Pancreas (tissue), 10 donors: Measurements from ENCODE around the gene MYO6. TPM values are rescaled to one million over a fixed set of nuclear protein-coding genes. Genes with fewer than 3 reads are reported as not detected.

Experiments used
- ATAC-seq, 4 donors: fragments of 200-7000 bp; cut with Tn5 transposase; one replicate each; pipeline versions ENCODE4 v1.8.0 to v1.9.1; 2020; ENCODE audit warnings: mild to moderate bottlenecking in 4 of 4, moderate library complexity in 4 of 4
- DNase-seq, 6 donors: peaks; one replicate each; pipeline ENCODE4 v3.0.0-alpha.2; 2020
- FAIRE-seq: peaks from 2 replicates; lab custom pipeline; 2012; peaks lifted over from hg19 to GRCh38; lab: Jason Lieb, UNC
- H3K27ac ChIP-seq, 4 donors: fragments of 200-600 bp; sonication (generic); 1 replicate in 3 of 4; 2 replicates in 1 of 4; pipeline versions ENCODE4 v1.5.0 to v1.8.0; 2020
- H3K27me3 ChIP-seq, 4 donors: fragments of 200-600 bp; one replicate each; pipeline ENCODE4 v1.8.0; 2021
- H3K36me3 ChIP-seq, 3 donors: fragments of 200-600 bp; sonication (generic) in 1 of 3; one replicate each; pipeline versions ENCODE4 v1.5.0 to v1.8.0; 2020 to 2021
- H3K4me1 ChIP-seq, 3 donors: fragments of 200-600 bp; one replicate each; pipeline ENCODE4 v1.8.0; 2021
- H3K4me3 ChIP-seq, 4 donors: fragments of 200-600 bp; sonication (generic) in 2 of 4; one replicate each; pipeline versions ENCODE4 v1.5.0 to v1.8.0; 2020 to 2021
- H3K9me3 ChIP-seq, 4 donors: fragments of 200-600 bp; one replicate each; pipeline ENCODE4 v1.8.0; 2021
- WGBS, 2 donors: extraction: QIAGEN DNeasy Blood & Tissue Kit; methylation state at CpG; one replicate each; pipeline ENCODE4 v1.1.7; 2013; 5-methylcytosine and 5-hydroxymethylcytosine counted together
- intact Hi-C, 3 donors: fragments of 100-400 bp; cut with DNase I; formaldehyde crosslinking; loops; one replicate each; pipeline versions ENCODE4 v1.11.1 to v1.14.2; 2022
- polyA plus RNA-seq, 2 donors: library from polyadenylated mRNA; stranded (reverse); fragments of 200-250 nt; gene quantifications; one replicate each; pipeline ENCODE4 v1.2.3, GENCODE V29; 2013
- total RNA-seq, 6 donors: library from RNA; stranded (reverse); fragmentation: NEBNext Ultra II Directional in 4 of 6; extraction: Animal tissue kit (Norgen Biotek cat#: 25700) in 4 of 6; gene quantifications; one replicate each; pipeline versions ENCODE4 v1.2.1 to v1.2.4, GENCODE V29; 2021 to 2023
- TF ChIP-seq, protein P1 (sequence below), 4 donors: fragments of 200-600 bp; sonication (generic) in 3 of 4; IDR thresholded peaks; one replicate each; pipeline versions ENCODE4 v1.5.0 to v1.8.0; 2021; ENCODE audit warnings: antibody characterized with exemption in 4 of 4
- donor health status: healthy with polysubstance abuse.
- donor health status: DM: no; HTN: no; CAD: no; lungs with moderate emphysema.
- donor health status: DM: no; HTN: no; CAD: no.
- donor health status: control.
- donor health status: control.
- donor health status: Bipolar disorder and iron deficiency.
- donor health status: DM: yes; HTN: yes; CAD: no.
- donor health status: DM: no; HTN: no; CAD: no.
- donor health status: DM: no; HTN: no; CAD: no.
- donor health status: DM: yes; HTN: yes; CAD: no.

Gene MYO6
- total and polyA plus RNA-seq, 8 donors, result 16.4 to 47.6 (median 19.6) TPM

GRCh38 chr6:75824160-75824559 is 75.1 kb downstream of the MYO6 start:
- no peak for DNase-seq
- Histone ChIP-seq H3K36me3 (no peaks in the 10 kb centered on the region), H3K9me3 (no peaks in the 10 kb centered on the region), H3K4me3 (no peak overlapping the region), H3K27me3 (no peaks in the 10 kb centered on the region), H3K4me1 (no peaks in the 10 kb centered on the region), H3K27ac (no peak overlapping the region)
- intact Hi-C loops, result no loop called here
- no peak for FAIRE-seq
- ATAC-seq, result peak in 1 of 4 donors; percentile 51
- TF ChIP-seq, protein P1, sequence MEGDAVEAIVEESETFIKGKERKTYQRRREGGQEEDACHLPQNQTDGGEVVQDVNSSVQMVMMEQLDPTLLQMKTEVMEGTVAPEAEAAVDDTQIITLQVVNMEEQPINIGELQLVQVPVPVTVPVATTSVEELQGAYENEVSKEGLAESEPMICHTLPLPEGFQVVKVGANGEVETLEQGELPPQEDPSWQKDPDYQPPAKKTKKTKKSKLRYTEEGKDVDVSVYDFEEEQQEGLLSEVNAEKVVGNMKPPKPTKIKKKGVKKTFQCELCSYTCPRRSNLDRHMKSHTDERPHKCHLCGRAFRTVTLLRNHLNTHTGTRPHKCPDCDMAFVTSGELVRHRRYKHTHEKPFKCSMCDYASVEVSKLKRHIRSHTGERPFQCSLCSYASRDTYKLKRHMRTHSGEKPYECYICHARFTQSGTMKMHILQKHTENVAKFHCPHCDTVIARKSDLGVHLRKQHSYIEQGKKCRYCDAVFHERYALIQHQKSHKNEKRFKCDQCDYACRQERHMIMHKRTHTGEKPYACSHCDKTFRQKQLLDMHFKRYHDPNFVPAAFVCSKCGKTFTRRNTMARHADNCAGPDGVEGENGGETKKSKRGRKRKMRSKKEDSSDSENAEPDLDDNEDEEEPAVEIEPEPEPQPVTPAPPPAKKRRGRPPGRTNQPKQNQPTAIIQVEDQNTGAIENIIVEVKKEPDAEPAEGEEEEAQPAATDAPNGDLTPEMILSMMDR (IDR thresholded peaks at IDR 0.05), result no peak

GRCh38 chr6:75827163-75827562 is 78.1 kb downstream of the MYO6 start:
- ATAC-seq, result no peak
- Histone ChIP-seq H3K27me3 (no peaks in the 10 kb centered on the region), H3K4me1 (no peaks in the 10 kb centered on the region), H3K27ac (no peak overlapping the region), H3K4me3 (no peak overlapping the region), H3K36me3 (no peaks in the 10 kb centered on the region), H3K9me3 (no peaks in the 10 kb centered on the region)
- FAIRE-seq, result no peak
- DNase-seq, result no peak
- 97 to 100% methylated on average over 1 of the region's 1 CpG for WGBS, 2 donors
- TF ChIP-seq, protein P1 (IDR thresholded peaks at IDR 0.05), result no peak
- intact Hi-C loops, result no loop called here

GRCh38 chr6:75830959-75831885 is 82.2 kb downstream of the MYO6 start:
- Histone ChIP-seq H3K27me3 (no peaks in the 10 kb centered on the region), H3K4me1 (no peaks in the 10 kb centered on the region), H3K36me3 (no peaks in the 10 kb centered on the region), H3K27ac (no peak overlapping the region), H3K9me3 (no peaks in the 10 kb centered on the region), H3K4me3 (no peak overlapping the region)
- FAIRE-seq (no peak), DNase-seq (no peak), ATAC-seq (no peak)
- TF ChIP-seq, protein P1 (IDR thresholded peaks at IDR 0.05), result no peak
- intact Hi-C loops, result no loop called here
- 93 to 96% methylated on average over 12 of the region's 12 CpGs for WGBS, 2 donors

GRCh38 chr6:75834447-75834846 is 85.4 kb downstream of the MYO6 start:
- FAIRE-seq (no peak), ATAC-seq (no peak), DNase-seq (no peak)
- Histone ChIP-seq H3K9me3 (no peaks in the 10 kb centered on the region), H3K27ac (no peak overlapping the region), H3K4me3 (no peak overlapping the region), H3K27me3 (no peaks in the 10 kb centered on the region), H3K36me3 (no peaks in the 10 kb centered on the region), H3K4me1 (no peaks in the 10 kb centered on the region)
- TF ChIP-seq, protein P1 (IDR thresholded peaks at IDR 0.05), result no peak
- intact Hi-C loops, result no loop called here

- H3K36me3 ChIP-seq, result no peaks in the 10 kb centered on the region
- H3K27ac ChIP-seq, result no peak overlapping the region
- ATAC-seq (no peak), FAIRE-seq (no peak), DNase-seq (no peak)
- peaks cover 0 to 5% (median 0%) of the 10 kb centered on the region in 3 donors for H3K4me1 ChIP-seq
- WGBS, 2 donors, result 94% methylated on average over 4 of the region's 4 CpGs
- no peaks in the 10 kb centered on the region for H3K9me3 ChIP-seq
- no peak overlapping the region for H3K4me3 ChIP-seq
- no peaks in the 10 kb centered on the region for H3K27me3 ChIP-seq
- TF ChIP-seq, protein P1 (IDR thresholded peaks at IDR 0.05), result no peak
- intact Hi-C loops, result no loop called here
Measured at GRCh38 chr6:75842191-75842590, 93.2 kb downstream of the MYO6 start.
